H9 (cell line): ENCODE data around the gene IL9R. TPM values are rescaled to one million over a fixed set of nuclear protein-coding genes. Genes with fewer than 3 reads are reported as not detected.

Source experiments
- DNase-seq: peaks from one replicate; pipeline ENCODE4 v3.0.0-alpha.2; 2017
- H2AFZ ChIP-seq: one replicate; pipeline ENCODE4 v1.6.1; 2013; ENCODE audit warnings: mild to moderate bottlenecking, low read length, control low read depth, moderate library complexity
- H2AK5ac ChIP-seq: 2 replicates; pipeline ENCODE4 v1.6.1; 2013; ENCODE audit warnings: low read length, control low read depth, mixed read lengths; ENCODE audit not compliant: insufficient read length
- H2BK120ac ChIP-seq: one replicate; pipeline ENCODE4 v1.6.1; 2013; ENCODE audit warnings: low read depth, mild to moderate bottlenecking, low read length, control low read depth, inconsistent platforms; ENCODE audit not compliant: poor library complexity, severe bottlenecking
- H2BK12ac ChIP-seq: 2 replicates; pipeline ENCODE4 v1.6.1; 2013; ENCODE audit warnings: low read length, control low read depth, mixed read lengths, low read depth; ENCODE audit not compliant: insufficient read length
- H2BK15ac ChIP-seq: 2 replicates; pipeline ENCODE4 v1.6.1; 2013; ENCODE audit warnings: low read depth, low read length, control low read depth
- H2BK20ac ChIP-seq: one replicate; pipeline ENCODE4 v1.6.1; 2013; ENCODE audit warnings: low read depth, mild to moderate bottlenecking, low read length, control low read depth, inconsistent platforms; ENCODE audit not compliant: poor library complexity, severe bottlenecking
- H2BK5ac ChIP-seq: 2 replicates; pipeline ENCODE4 v1.6.1; 2013; ENCODE audit warnings: low read length, control low read depth, mixed read lengths; ENCODE audit not compliant: insufficient read length
- H3K14ac ChIP-seq: 2 replicates; pipeline ENCODE4 v1.6.1; 2013; ENCODE audit warnings: low read length, control low read depth; ENCODE audit not compliant: insufficient read depth
- H3K18ac ChIP-seq: 2 replicates; pipeline ENCODE4 v1.6.1; 2013; ENCODE audit warnings: low read depth, mild to moderate bottlenecking, mixed read lengths, low read length, control low read depth; ENCODE audit not compliant: insufficient read length
- H3K23ac ChIP-seq: 2 replicates; pipeline ENCODE4 v1.6.1; 2013; ENCODE audit warnings: low read length, control low read depth, mixed read lengths, low read depth; ENCODE audit not compliant: insufficient read length
- H3K23me2 ChIP-seq: 2 replicates; pipeline ENCODE4 v1.6.1; 2013; ENCODE audit warnings: low read depth, mild to moderate bottlenecking, mixed read lengths, low read length, control low read depth; ENCODE audit not compliant: insufficient read length, poor library complexity, severe bottlenecking
- H3K27ac ChIP-seq: 2 replicates; pipeline ENCODE4 v1.5.1; 2013; ENCODE audit warnings: low read length, control low read depth, mixed read lengths, low read depth; ENCODE audit not compliant: insufficient read length
- H3K27me3 ChIP-seq: 2 replicates; pipeline ENCODE4 v1.6.1; 2013; ENCODE audit warnings: low read length, control low read depth, inconsistent platforms; ENCODE audit not compliant: insufficient read depth
- H3K4ac ChIP-seq: 2 replicates; pipeline ENCODE4 v1.6.1; 2013; ENCODE audit warnings: low read depth, mild to moderate bottlenecking, control low read depth, inconsistent platforms, low read length, moderate library complexity
- H3K4me1 ChIP-seq: 2 replicates; pipeline ENCODE4 v1.6.1; 2013; ENCODE audit warnings: low read length, control low read depth, inconsistent platforms; ENCODE audit not compliant: insufficient read depth
- H3K4me2 ChIP-seq: 2 replicates; pipeline ENCODE4 v1.6.1; 2013; ENCODE audit warnings: low read length, control low read depth, mixed read lengths; ENCODE audit not compliant: insufficient read length, insufficient read depth
- H3K56ac ChIP-seq: 2 replicates; pipeline ENCODE4 v1.6.1; 2013; ENCODE audit warnings: low read depth, mild to moderate bottlenecking, mixed read lengths, low read length, control low read depth; ENCODE audit not compliant: insufficient read length
- H3K79me1 ChIP-seq: 2 replicates; pipeline ENCODE4 v1.6.1; 2013; ENCODE audit warnings: low read depth, mild to moderate bottlenecking, moderate library complexity, low read length, control low read depth, inconsistent platforms; ENCODE audit not compliant: insufficient read depth, poor library complexity, severe bottlenecking
- H3K79me2 ChIP-seq: 2 replicates; pipeline ENCODE4 v1.6.1; 2013; ENCODE audit warnings: low read length, control low read depth, inconsistent platforms; ENCODE audit not compliant: insufficient read depth
- H3K9ac ChIP-seq: 2 replicates; pipeline ENCODE4 v1.6.1; 2013; ENCODE audit warnings: low read length, control low read depth, mixed read lengths; ENCODE audit not compliant: insufficient read length; ENCODE audit errors: extremely low read depth
- H3K9me3 ChIP-seq: one replicate; pipeline ENCODE4 v1.6.1; 2013; ENCODE audit warnings: low read depth, low read length, inconsistent platforms; ENCODE audit not compliant: control insufficient read depth
- H3T11ph ChIP-seq: one replicate; pipeline ENCODE4 v1.6.1; 2013; ENCODE audit warnings: mild to moderate bottlenecking, low read length, control low read depth, inconsistent platforms
- H4K20me1 ChIP-seq: one replicate; pipeline ENCODE4 v1.6.1; 2013; ENCODE audit not compliant: control insufficient read depth, insufficient read length, insufficient read depth
- H4K5ac ChIP-seq: 2 replicates; pipeline ENCODE4 v1.6.1; 2013; ENCODE audit warnings: low read depth, mild to moderate bottlenecking, mixed read lengths, low read length, control low read depth; ENCODE audit not compliant: insufficient read length
- H4K8ac ChIP-seq: replicated peaks from 2 replicates; pipeline ENCODE4 v1.6.1; 2013; ENCODE audit warnings: low read length, control low read depth, mixed read lengths, low read depth; ENCODE audit not compliant: insufficient read length
- H4K91ac ChIP-seq: 2 replicates; pipeline ENCODE4 v1.6.1; 2013; ENCODE audit warnings: low read depth, mild to moderate bottlenecking, moderate library complexity, mixed read lengths, low read length, control low read depth; ENCODE audit not compliant: insufficient read length
- H3K27ac Mint-ChIP-seq, 3 experiments: 2 replicates in 2 of 3; 3 replicates in 1 of 3; pipeline ENCODE4 v1.8.0; 2020 to 2021; ENCODE audit warnings: mixed read lengths in 3 of 3, mild to moderate bottlenecking in 1 of 3, moderate library complexity in 1 of 3
- H3K27me3 Mint-ChIP-seq: 2 replicates; pipeline ENCODE4 v1.8.0; 2021; ENCODE audit warnings: low read depth, mild to moderate bottlenecking, moderate library complexity, mixed read lengths
- H3K36me3 Mint-ChIP-seq, 3 experiments: 2 replicates in 2 of 3; 3 replicates in 1 of 3; pipeline ENCODE4 v1.8.0; 2020 to 2021; ENCODE audit warnings: low read depth in 3 of 3, mixed read lengths in 3 of 3; ENCODE audit not compliant: insufficient read depth in 1 of 3
- H3K4me1 Mint-ChIP-seq, 2 experiments: 2 replicates each; pipeline ENCODE4 v1.8.0; 2020; ENCODE audit warnings: mixed read lengths in 2 of 2
- H3K4me3 Mint-ChIP-seq, 2 experiments: 2 replicates in 1 of 2; 3 replicates in 1 of 2; pipeline ENCODE4 v1.8.0; 2020 to 2021; ENCODE audit warnings: mild to moderate bottlenecking in 2 of 2, mixed read lengths in 2 of 2, moderate library complexity in 1 of 2
- H3K9me3 Mint-ChIP-seq, 2 experiments: 2 replicates in 1 of 2; 3 replicates in 1 of 2; pipeline ENCODE4 v1.8.0; 2020; ENCODE audit warnings: mild to moderate bottlenecking in 2 of 2, mixed read lengths in 2 of 2, moderate library complexity in 1 of 2
- CTCF ChIP-seq: fragments of 200-600 bp; sonication (generic); conservative IDR thresholded peaks from 3 replicates; pipeline ENCODE4 v1.8.0; 2021; ENCODE audit warnings: antibody characterized with exemption, mild to moderate bottlenecking
- WGBS: extraction: QIAGEN DNeasy Blood & Tissue Kit; methylation state at CpG from one replicate; pipeline ENCODE4 v1.1.7; 2013; ENCODE audit warnings: missing lambda C conversion rate, low lambda C conversion rate, mixed read lengths; ENCODE audit not compliant: insufficient read length; ENCODE audit errors: extremely low coverage; 5-methylcytosine and 5-hydroxymethylcytosine counted together
- total RNA-seq: library from RNA; stranded (reverse); gene quantifications from 2 replicates; pipeline ENCODE4 v1.2.1, GENCODE V29; 2021

IL9R gene
- total RNA-seq, 1 experiment from 2014 or later, result 0.72 TPM

- Histone ChIP-seq H2BK12ac (no peak overlapping the region), H3K4me1 (no peaks in the 10 kb centered on the region; the same call in 1 of the 2 replicates), H3K4ac (no peak overlapping the region), H3K56ac (no peak overlapping the region), H3K23me2 (no peaks in the 10 kb centered on the region), H4K8ac (no peak overlapping the region), H3K27ac (no peak overlapping the region), H3K23ac (no peak overlapping the region), H3K79me2 (no peaks in the 10 kb centered on the region), H3K9ac (no peak overlapping the region), H2BK15ac (no peak overlapping the region), H3K27me3 (no peaks in the 10 kb centered on the region), H3K4me2 (no peak overlapping the region), H3K14ac (no peak overlapping the region), H4K91ac (no peak overlapping the region), H2BK5ac (no peak overlapping the region), H3K9me3 (peaks cover 17% of the 10 kb centered on the region), H3T11ph (no peak overlapping the region), H4K20me1 (no peaks in the 10 kb centered on the region), H3K79me1 (no peaks in the 10 kb centered on the region), H2AK5ac (no peak overlapping the region), H4K5ac (no peak overlapping the region), H2BK120ac (no peak overlapping the region), H2BK20ac (no peak overlapping the region), H2AFZ (no peak overlapping the region), H3K18ac (no peak overlapping the region)
- Mint-ChIP-seq H3K9me3 (peaks cover 56 to 66% of the 10 kb centered on the region in 2 experiments), H3K4me1 (peaks cover 10 to 17% of the 10 kb centered on the region in 2 experiments), H3K27me3 (no peaks in the 10 kb centered on the region; the same call in 1 of the 2 replicates), H3K36me3 (peaks cover 0 to 12% (median 10%) of the 10 kb centered on the region in 3 experiments; a peak in 6 of 7 replicates), H3K27ac (no peak overlapping the region), H3K4me3 (no peak overlapping the region)
- no peak for DNase-seq
- TF ChIP-seq CTCF, result no peak
- no CpG with 5 or more reads among the region's 1 CpG for WGBS
Observed at GRCh38 chrX:155962906-155963305, 34.6 kb upstream of the IL9R start.
